Kidney tubule cell (primary cell): Measurements from ENCODE around the gene DMAC2L.
A peak's percentile ranks its signal among the peaks of the same experiment; 100 is the strongest.
"Not testable (repeated sequence)": the region's sequence is repeated elsewhere in the genome, so short reads cannot be mapped to it uniquely, and the experiment has no call there.

Source experiments
- DNase-seq: peaks from one replicate; pipeline ENCODE4 v3.0.0-alpha.2; 2018; ENCODE audit warnings: low spot score

Gene DMAC2L, protein sequence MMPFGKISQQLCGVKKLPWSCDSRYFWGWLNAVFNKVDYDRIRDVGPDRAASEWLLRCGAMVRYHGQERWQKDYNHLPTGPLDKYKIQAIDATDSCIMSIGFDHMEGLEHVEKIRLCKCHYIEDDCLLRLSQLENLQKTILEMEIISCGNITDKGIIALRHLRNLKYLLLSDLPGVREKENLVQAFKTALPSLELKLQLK

DNA sequence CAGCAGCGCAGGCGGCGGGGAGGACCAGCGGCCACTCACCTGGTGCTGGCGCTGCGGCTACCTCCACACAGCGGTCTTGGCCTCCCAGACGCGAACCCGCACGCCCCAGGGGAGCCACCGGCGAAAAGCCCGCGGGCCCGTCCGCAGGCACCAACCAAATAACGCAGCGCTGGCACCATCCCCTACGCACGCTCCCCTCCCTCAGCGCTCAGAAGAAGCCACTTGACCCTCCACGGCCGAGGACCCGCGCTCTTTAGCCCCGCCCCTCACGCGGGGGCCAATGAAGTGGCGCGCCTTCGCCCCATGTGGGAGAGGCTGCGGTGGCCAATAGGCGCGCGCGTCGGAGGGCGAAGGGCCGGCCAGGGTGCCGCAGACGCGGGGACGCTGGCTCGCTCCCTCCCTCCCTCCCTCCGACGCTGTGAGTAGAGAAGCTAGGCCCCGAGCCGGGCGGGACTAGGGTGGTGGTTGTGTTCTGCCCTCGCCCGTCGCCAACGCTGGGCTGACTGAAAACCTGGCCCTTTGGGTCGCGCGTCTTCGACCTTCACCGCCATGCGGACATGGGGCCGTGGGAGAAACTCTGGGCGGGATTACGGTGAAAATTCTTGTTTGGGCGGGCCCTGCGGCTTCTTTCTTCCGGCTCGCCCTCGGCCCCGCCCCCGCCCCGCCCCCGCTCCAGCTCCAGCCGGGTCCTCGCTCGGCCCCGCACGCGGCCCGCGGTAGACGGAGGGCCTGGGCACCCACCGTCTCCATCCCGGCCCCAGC, at the start of gene DMAC2L, which contains the start of gene L2HGDH:
TSS of gene DMAC2L (plus strand) at position 353 of the 762 bp plus-strand sequence. CDS start 9,164 bp downstream, outside the sequence.
TSS of gene L2HGDH (minus strand) at position 258 of the 762 bp plus-strand sequence. CDS start at position 179, 79 bp downstream.
- DNase-seq: peak; percentile 95

DNA sequence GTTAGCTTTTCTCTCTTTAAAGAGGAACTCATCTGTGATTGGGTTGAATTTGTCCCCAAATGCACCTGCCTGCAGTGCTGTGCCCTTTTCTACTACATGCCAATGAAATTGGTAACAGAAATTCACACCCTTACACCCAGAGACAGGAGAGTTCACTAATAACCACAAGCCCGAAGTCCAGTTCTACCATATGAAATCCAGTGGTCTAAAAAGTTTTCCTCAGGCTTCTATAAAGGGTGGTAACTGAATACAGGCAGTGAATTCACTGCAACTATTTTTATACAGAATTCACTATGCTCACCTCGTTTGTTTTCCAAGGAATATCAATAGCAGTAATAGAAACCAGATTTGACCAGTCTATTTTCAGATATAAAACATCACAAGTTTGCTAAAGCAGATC, 49.3 kb upstream of the DMAC2L start:
- DNase-seq: no peak

DNA sequence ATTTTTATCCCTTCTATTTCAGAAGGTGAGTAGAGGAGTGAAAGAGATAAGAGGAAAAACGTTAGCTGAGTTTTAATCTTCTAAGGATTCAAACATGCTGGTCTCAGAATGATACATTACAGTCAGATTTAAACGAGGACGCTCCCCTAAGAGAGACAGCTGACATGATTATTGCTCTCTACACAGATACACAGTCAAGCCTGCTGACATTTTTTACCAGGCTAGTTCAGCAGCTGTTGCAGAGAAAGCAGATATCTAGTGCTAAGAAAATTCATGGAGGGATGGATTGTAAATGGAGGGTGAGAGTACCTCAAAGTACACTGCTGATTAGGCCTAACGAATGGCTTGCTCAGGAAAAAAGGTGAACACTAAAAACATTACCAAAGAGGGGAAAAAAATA, 48.8 kb upstream of the DMAC2L start:
- no peak for DNase-seq

DNA sequence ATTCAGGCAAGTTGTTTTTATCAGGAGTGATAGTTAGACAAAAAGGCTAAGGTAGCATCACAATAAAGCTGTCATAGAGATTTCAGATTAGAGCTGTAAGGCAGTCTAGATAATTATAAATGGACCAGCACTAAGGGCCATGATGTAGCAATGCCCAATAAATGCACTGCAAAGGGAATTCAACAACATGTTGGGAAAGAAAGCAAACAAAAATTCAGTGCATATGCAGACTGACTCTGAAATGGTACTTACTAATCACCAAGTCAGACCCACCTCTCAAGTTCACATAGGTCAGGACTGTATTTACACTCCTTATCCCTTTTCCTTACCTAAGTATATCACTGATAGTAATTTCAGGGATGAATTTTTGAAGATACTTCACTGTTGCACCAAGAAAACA, 47.1 kb upstream of the DMAC2L start:
- DNase-seq: no peak

DNA sequence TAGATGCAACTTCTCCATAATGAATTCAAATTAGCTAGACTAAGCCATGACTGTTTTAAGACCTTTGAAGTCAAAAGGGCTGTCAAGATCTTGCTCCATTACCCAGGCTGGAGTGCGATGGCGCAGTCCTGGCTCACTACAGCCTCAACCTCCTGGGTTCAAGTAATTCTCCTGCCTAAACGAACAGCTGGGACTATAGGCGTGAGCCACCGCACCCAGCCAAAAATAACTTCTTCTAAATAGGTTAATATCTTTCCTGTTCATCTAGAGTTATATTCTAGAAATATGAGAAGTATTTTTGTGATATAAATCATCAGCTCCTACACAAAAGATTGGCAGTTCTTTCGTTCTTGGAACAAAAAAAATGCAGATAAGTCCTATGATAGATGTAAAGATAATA, 41.2 kb upstream of the DMAC2L start:
- DNase-seq: no peak

DNA sequence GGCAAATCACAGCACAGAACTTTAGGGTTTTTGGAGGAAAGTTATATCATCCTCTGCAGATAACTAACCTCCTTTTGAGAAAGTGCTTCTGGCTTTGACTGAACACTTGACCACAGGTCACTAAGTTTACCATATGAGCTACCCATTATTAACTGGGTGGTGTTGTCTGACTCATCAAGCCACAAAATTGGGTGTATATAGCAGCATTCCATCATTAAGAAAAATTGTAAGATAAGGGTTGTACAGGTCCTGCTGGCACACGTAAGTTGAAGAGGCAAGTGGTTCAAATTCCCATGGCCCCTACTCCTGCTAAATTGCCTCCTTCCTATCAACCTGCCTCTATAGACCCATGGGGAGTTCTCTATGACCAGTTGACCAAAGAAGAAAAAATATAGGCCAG, 39.6 kb upstream of the DMAC2L start:
- peak; percentile 2 for DNase-seq

DNA sequence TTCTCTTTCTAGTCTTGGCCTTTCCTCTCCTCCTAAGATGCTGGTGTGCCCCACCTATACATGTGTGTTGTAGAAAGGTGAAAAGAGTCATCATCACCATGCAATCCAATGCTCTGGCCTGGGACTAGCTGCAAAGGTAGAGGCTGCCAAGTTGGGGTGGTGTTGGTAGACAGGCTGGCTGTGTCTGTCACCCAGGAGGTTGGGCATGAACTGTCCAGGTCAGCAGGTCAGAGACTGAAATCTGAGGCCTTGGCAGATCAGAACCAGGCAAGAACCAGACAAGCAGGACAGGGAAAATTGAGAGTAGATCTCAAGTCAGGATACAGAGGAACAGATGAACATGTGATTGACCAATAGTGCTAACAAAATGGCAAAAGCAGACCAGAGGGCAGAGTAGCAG, 26.3 kb upstream of the DMAC2L start:
- no peak for DNase-seq

DNA sequence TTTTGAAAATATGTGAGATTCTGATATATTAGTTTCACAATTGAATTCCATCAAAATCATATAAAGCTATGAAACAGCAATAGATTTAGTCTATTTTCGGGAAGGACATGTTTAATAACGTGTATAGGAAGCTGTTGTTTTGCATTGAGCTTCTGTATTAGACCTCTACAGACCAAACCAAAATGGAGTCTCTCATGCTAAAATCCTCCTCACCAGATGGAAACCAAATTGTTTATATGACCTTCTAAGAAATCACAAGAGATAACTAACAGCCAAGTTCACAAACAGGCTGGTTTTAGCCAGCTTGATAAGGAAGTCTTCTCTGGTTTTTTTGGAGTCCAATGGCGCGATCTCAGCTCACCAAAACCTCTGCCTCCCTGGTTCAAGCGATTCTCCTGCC, 24.0 kb upstream of the DMAC2L start:
- DNase-seq: no peak

DNA sequence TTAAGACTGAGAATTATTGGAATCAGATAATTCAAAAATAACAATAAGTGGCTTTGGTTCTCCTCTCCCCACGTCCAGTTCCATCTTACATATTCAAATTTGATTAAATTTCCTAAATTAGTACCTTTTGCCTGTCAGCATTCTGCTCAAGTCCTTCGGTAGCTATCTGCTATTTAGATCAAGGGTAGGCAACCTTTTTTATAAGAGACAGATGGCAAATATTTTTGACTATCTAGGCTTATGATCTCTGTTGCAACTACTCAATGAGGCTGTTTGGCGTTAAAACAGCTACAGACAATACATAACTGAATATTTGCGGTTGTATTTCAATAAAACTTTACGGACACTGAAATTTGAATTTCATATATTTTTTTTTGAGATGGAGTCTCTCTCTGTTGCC, 21.8 kb upstream of the DMAC2L start:
- no peak for DNase-seq

DNA sequence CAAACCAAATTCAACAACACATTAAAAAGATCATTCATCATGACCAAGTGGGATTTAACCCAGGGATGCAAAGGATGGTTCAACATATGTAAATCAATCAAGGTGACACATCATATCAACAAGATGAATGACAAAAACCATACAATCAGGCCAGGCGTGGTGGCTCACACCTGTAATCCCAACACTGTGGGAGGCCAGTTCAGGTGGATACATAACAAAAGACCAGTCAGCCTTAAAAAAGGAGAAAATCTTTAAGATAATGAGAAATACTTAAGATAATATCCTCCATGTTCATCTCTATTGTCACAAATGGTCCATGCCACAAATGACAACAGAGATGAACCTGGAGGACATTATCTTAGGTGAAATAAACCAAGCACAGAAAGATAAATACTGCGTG, 12.5 kb upstream of the DMAC2L start:
- no peak for DNase-seq

DNA sequence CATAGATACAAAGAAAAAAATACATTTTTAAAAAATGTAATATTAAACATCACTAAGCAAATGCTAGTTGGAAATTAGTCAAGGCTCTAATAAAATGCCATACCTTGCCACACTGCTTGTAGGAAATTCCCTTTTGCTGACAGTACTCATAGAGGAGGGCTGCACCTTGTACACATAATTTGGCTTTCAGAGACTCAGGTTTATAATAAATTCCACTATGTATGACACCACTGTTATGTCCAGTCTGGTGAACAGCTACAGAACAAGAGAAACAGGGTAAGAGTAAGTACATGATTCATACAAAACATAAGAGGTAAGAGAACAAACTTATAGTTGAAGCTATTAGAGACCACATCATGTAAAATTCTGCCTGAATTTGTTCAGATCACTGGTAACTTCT, 10.2 kb upstream of the DMAC2L start:
- DNase-seq: peak; percentile 81

DNA sequence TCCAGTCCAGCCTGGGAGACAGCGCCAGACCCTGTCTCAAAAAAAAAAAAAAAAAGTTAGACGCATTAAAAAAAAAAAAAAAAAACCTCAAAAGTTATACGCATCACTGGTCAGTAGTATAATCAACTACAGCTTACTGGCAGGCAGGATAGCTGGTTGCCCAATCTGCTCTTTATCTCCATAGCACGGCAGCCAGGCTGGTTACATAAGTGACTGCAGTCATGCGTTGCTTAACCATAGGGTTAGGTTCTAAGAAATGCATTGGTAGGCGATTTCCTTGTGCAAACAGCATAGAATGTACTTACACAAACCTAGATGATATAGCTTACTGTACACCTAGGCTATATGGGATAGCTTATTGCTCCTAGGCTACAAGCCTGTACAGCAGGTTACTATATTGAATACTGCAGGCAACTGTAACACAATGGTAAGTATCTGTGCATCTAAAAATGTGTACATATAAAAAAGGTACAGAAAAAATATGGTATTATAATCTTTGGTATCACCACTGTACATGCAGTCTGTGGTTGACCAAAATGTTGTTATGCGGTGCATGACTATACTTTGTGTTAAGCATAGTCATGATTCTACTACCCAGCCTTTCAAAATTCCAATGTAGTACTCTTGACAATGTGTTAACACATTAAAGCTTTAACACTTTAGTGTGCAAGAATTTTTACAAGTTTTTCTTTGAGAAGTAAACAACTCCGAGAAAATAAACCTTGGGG, 8.2 kb upstream of the DMAC2L start:
- DNase-seq: peak; percentile 86

DNA sequence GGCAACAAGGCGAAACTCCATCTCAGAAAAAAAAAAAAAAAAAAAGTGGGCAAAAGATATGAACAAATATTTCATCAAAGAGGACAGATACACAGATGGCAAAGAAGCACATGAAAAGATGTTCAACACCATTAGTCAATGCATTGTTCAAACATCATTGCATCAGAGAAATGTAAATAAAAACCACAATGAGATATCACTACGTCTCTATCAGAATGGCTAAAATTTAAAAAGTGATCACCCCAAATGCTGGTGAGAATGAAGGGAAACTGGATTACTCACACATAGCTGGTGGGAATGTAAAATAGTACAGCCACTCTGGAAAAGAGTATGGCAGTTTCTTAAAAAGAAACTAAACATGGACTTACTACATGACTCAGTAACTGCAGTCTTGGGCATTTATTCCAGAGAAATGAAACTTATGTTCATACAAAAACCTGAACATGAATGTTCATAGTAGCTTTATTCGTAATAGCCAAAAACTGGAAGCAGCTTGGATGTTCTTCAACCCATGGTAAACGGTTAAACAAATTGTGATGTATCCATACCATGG, 3.7 kb upstream of the DMAC2L start:
- DNase-seq: peak; percentile 16

DNA sequence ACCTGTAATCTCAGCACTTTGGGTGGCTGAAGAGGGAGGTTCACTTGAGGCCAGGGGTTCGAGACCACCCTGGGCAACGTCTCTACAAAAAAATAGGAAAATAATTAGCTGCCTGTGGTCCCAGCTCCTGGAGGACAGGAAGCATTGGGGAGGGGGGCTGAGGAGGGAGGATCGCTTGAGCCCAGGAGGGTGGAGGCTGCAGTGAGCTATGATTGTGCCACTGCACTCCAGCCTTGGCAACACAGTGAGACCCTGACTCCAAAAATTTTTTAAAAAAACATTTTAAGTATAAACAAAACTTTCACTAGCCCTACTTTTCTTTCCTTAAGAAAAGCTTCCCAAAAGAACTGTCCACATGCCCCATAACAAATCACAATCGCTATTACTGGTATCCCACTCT, 1.7 kb upstream of the DMAC2L start:
- DNase-seq: no peak

DNA sequence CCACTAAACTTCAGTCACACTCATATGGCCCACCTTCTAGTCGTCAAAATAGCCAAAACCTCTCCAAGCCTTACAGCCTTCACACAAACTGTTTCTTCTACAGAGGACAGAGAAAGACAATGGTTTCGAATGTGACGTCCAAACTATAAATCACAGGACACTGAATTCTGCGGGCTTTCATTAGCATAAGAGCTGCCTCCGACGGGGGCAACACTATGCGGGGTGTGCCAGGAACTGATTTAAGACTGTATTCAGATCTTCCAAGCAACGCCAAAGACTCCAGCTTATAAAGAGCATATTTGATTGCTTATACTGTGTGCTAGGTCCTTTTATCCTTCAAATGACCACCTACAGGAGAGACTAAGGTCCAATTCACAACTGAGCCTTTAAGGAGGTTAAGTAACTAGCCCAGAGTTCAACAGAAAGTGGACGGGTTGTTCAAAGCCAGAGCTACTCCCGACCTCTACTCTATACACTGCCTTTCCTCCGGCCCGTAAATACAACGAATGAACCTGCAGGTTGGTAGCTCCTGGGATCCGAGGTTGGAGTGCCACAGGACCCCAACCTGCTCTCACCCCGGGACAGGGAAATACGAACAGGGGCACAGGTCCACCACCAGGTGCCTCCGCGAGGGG, 670 bp upstream of the DMAC2L start:
- peak; percentile 35 for DNase-seq

DNA sequence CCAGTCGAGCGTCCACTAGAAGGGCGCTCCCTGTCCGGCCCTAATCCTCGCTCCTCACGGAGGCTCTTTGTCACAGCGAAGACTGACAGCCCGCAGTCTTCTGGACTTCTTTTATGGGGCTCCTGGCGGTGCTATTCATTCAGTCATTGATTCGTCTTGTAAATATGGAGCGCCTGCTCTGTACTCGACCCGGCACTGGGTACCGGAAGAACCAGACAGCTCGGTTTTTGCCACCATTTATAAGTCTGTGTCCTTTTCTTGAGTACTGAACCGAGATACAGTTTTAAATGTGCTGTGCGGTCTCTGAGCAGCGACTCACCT, 570 bp downstream of the DMAC2L start:
- no peak for DNase-seq

DNA sequence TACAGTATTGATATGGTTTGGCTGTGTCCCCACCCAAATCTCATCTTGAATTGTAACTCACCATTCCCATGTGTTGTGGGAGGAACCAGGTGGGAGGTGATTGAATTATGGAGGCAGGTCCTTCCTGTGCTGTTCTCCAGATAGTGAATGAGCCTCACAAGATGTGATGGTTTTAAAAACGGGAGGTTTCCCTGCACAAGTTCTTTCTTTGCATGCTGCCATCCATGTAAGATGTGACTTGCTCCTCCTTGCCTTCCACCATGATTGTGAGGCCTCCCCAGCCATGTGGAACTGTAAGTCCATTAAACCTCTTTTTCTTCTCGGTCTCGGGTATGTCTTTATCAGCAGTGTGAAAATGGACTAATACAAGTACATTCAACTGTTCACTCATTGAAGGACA, 2.0 kb downstream of the DMAC2L start:
- not testable (repeated sequence) for DNase-seq

DNA sequence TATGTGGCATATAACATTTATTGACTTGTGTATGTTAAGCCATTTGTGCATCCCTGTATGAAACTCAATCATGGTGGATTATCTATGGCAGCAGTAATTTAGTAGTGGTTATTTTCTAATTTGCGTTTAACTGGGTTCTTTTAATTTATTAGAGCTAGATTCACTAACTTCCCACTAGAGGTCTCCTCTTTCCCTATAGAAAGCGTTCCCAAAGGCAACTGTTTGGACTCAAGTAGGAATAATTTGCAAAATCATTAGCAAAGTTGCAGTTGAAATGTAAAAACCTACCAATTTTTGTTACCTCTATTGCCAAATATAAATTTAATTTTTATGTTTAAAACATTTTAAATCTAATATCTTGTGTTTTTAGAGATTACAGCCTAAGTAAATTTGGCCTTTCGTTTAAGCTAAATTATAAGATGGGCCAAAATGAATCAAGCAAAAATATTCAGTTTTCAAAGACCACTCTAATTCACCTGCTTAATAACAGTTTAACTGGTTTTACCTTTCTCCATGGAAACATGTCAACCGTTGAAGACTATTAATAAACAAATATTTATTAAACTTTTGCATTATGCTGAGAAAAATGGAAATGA, 6.0 kb downstream of the DMAC2L start:
- DNase-seq: peak; percentile 42

DNA sequence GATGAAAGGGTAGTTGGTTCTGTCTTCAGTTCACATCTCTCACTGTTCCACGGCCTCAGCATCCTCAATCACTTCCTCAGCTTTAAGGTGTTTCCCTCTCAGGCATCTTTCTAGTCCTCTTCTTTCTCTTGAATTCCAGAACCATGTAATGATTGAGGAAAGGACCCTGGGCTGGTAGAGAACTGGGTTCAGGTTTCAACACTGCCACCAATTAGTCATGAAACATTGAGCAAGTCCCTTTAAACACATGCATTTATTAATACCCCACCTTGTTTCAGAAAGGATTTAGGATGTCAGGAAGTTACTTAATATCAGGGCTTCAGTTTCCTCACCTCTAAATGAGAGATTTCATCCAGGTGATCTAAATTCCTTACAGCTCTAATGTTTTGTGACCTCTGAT, 7.2 kb downstream of the DMAC2L start:
- DNase-seq: no peak

DNA sequence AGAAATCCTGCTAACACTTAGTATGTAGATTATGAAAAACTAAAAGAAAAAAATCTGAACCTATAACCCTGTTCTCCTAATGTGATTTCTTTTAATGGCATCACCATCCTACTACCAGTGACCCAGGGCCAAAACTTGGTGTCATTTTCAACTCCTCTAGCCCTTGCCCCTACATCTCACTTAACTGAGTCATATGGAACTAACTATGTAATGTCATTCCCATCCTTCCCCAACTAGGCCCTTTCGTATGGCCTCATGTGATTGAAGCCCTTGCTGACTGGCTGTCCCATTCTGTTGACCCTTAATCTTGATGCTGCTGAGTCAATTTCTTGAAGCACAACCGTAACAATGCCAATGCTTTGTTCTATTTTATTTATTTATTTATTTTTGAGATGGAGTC, 7.6 kb downstream of the DMAC2L start:
- DNase-seq: peak; percentile 27

DNA sequence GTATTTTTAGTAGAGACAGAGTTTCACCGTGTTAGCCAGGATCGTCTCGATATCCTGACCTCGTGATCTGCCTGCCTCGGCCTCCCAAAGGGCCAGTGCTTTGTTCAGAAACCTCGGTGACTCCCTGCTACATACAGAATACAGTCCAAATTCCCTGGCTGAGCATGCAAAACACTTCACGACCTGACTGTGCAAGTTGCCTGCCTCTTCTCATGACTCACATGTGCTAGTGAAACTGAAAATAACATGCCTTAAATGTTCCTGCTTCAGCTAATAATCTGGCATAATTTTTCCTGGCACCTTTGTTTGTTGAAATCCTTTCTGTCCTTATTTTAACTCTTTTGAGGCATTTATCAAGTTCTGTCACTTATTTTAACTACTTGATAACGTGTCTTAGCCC, 8.2 kb downstream of the DMAC2L start:
- DNase-seq: peak; percentile 66
